ENCODE data around the gene PTPRB.

The PTPRB gene

GRCh38 chr12:70520847-70521246 lies 116.4 kb downstream of the PTPRB start:
- Histone ChIP-seq H3K9me3 (ENCODE audit: insufficient read depth, low read length) (no peaks in the 10 kb centered on the region), H3K4me3 (ENCODE audit: insufficient read depth, low read length, poor library complexity, severe bottlenecking) (no peak overlapping the region), H3K27me3 (ENCODE audit: low read length) (no peaks in the 10 kb centered on the region), H3K4me2 (ENCODE audit: low read depth, low read length, poor library complexity, severe bottlenecking) (no peak overlapping the region), H3K9me2 (replicated peaks; ENCODE audit: insufficient read depth, low read length) (no peaks in the 10 kb centered on the region), H3K9ac (ENCODE audit: low read length) (no peak overlapping the region), H2AFZ (ENCODE audit: low read depth, low read length, severe bottlenecking) (no peak overlapping the region), H3K36me3 (ENCODE audit: low read length) (no peaks in the 10 kb centered on the region), H4K20me1 (ENCODE audit: low read depth, low read length) (no peaks in the 10 kb centered on the region), H3F3A (ENCODE audit: insufficient read depth) (no peaks in the 10 kb centered on the region), H3K79me2 (ENCODE audit: insufficient read depth, low read length) (no peaks in the 10 kb centered on the region), H3K27ac (ENCODE audit: low read depth, low read length) (no peak overlapping the region)
- TF ChIP-seq CTCF (IDR thresholded peaks at IDR 0.05; ENCODE audit: insufficient read depth, low read length, poor library complexity, severe bottlenecking) (no peak), EZH2phosphoT487 (conservative IDR thresholded peaks at IDR 0.05; ENCODE audit: low read length) (no peak)

- Histone ChIP-seq H3F3A (ENCODE audit: insufficient read depth) (no peaks in the 10 kb centered on the region), H3K79me2 (ENCODE audit: insufficient read depth, low read length) (no peaks in the 10 kb centered on the region), H3K4me2 (ENCODE audit: low read depth, low read length, poor library complexity, severe bottlenecking) (no peak overlapping the region), H3K27me3 (ENCODE audit: low read length) (no peaks in the 10 kb centered on the region), H3K27ac (ENCODE audit: low read depth, low read length) (no peak overlapping the region), H2AFZ (ENCODE audit: low read depth, low read length, severe bottlenecking) (no peak overlapping the region), H4K20me1 (ENCODE audit: low read depth, low read length) (no peaks in the 10 kb centered on the region), H3K4me3 (ENCODE audit: insufficient read depth, low read length, poor library complexity, severe bottlenecking) (no peak overlapping the region), H3K9ac (ENCODE audit: low read length) (no peak overlapping the region), H3K9me3 (ENCODE audit: insufficient read depth, low read length) (no peaks in the 10 kb centered on the region; the same call in 1 of the 2 replicates), H3K36me3 (ENCODE audit: low read length) (no peaks in the 10 kb centered on the region), H3K9me2 (replicated peaks; ENCODE audit: insufficient read depth, low read length) (no peaks in the 10 kb centered on the region)
- TF ChIP-seq EZH2phosphoT487 (conservative IDR thresholded peaks at IDR 0.05; ENCODE audit: low read length) = no peak
- no peak for TF ChIP-seq CTCF (IDR thresholded peaks at IDR 0.05; ENCODE audit: insufficient read depth, low read length, poor library complexity, severe bottlenecking)
Observed at GRCh38 chr12:70513426-70513825, 123.8 kb downstream of the PTPRB start.

GRCh38 chr12:70508178-70508577 lies 129.1 kb downstream of the PTPRB start:
- no peaks in the 10 kb centered on the region for H4K20me1 ChIP-seq (ENCODE audit: low read depth, low read length)
- H3K36me3 ChIP-seq (ENCODE audit: low read length) = no peaks in the 10 kb centered on the region
- H3K9ac ChIP-seq (ENCODE audit: low read length) = no peak overlapping the region
- peaks cover 15% of the 10 kb centered on the region; the same call in 1 of the 2 replicates for H3K79me2 ChIP-seq (ENCODE audit: insufficient read depth, low read length)
- H3K27ac ChIP-seq (ENCODE audit: low read depth, low read length) = no peak overlapping the region
- H3K4me2 ChIP-seq (ENCODE audit: low read depth, low read length, poor library complexity, severe bottlenecking) = no peak overlapping the region
- no peaks in the 10 kb centered on the region for H3K9me2 ChIP-seq (replicated peaks; ENCODE audit: insufficient read depth, low read length)
- no peaks in the 10 kb centered on the region for H3K27me3 ChIP-seq (ENCODE audit: low read length)
- H3K9me3 ChIP-seq (ENCODE audit: insufficient read depth, low read length) = peaks cover 3% of the 10 kb centered on the region; the same call in 1 of the 2 replicates
- TF ChIP-seq CTCF (IDR thresholded peaks at IDR 0.05; ENCODE audit: insufficient read depth, low read length, poor library complexity, severe bottlenecking) = no peak
- no peak for TF ChIP-seq EZH2phosphoT487 (conservative IDR thresholded peaks at IDR 0.05; ENCODE audit: low read length)
- no peak overlapping the region for H2AFZ ChIP-seq (ENCODE audit: low read depth, low read length, severe bottlenecking)
- H3F3A ChIP-seq (ENCODE audit: insufficient read depth) = no peaks in the 10 kb centered on the region
- no peak overlapping the region for H3K4me3 ChIP-seq (ENCODE audit: insufficient read depth, low read length, poor library complexity, severe bottlenecking)
